Panc1 (cell line): ENCODE data around the gene ACTA2. TPM values are rescaled to one million over a fixed set of nuclear protein-coding genes. Genes with fewer than 3 reads are reported as not detected.

Source experiments
- ATAC-seq: fragments of 200-7000 bp; cut with Tn5 transposase; 2 replicates; pipeline ENCODE4 v1.9.1; 2020; ENCODE audit warnings: mild to moderate bottlenecking, moderate library complexity
- BruUV-seq: library from RNA; stranded (reverse); fragments of 400-500 nt; replicated peaks from 2 replicates; lab custom pipeline; 2021; lab: Mats Ljungman, UMichigan
- CTCF ChIA-PET: fragments of 300-600 bp; sonication (Branson Sonifier 250); formaldehyde crosslinking; loops from one replicate; lab custom pipeline; 2022; ENCODE audit warnings: antibody characterized with exemption; lab: Charles Lee
- POLR2A ChIA-PET: fragments of 300-600 bp; sonication (Branson Sonifier 250); formaldehyde crosslinking; loops from one replicate; lab custom pipeline; 2022; ENCODE audit warnings: antibody characterized with exemption; lab: Charles Lee
- DNase-seq: peaks from one replicate; pipeline ENCODE4 v3.0.0-alpha.2; 2010; ENCODE audit warnings: low read depth, low spot score
- H3K27ac ChIP-seq: 2 replicates; pipeline ENCODE4 v1.5.1; 2011; ENCODE audit warnings: mild to moderate bottlenecking, low read length, inconsistent platforms
- H3K27me3 ChIP-seq: fragments of 200-500 bp; sonication (Bioruptor generic); 2 replicates; pipeline ENCODE4 v1.6.0; 2014; ENCODE audit warnings: low read length, inconsistent platforms; ENCODE audit not compliant: control insufficient read depth, insufficient read depth
- H3K36me3 ChIP-seq: fragments of 200-500 bp; sonication (Bioruptor generic); 2 replicates; pipeline ENCODE4 v1.5.1; 2014; ENCODE audit warnings: inconsistent platforms, mild to moderate bottlenecking, low read length, moderate library complexity; ENCODE audit not compliant: control insufficient read depth, insufficient read depth
- H3K4me1 ChIP-seq: 2 replicates; pipeline ENCODE4 v1.5.1; 2011; ENCODE audit warnings: inconsistent platforms, mild to moderate bottlenecking, low read length, moderate library complexity; ENCODE audit not compliant: control insufficient read depth, insufficient read depth
- H3K4me3 ChIP-seq, 2 experiments: 2 replicates each; pipeline ENCODE4 v1.5.1; 2011 to 2012; ENCODE audit warnings: low read depth in 2 of 2, low read length in 2 of 2, mild to moderate bottlenecking in 2 of 2, inconsistent platforms in 1 of 2, moderate library complexity in 1 of 2
- H3K9me3 ChIP-seq: fragments of 200-500 bp; sonication (Bioruptor generic); 2 replicates; pipeline ENCODE4 v1.5.1; 2014; ENCODE audit warnings: low read depth, mild to moderate bottlenecking, inconsistent platforms, low read length, moderate library complexity; ENCODE audit not compliant: control insufficient read depth, insufficient read depth
- CTCF ChIP-seq: fragments of 450-650 bp; IDR thresholded peaks from 2 replicates; pipeline ENCODE4 v1.5.1; 2017; ENCODE audit warnings: mild to moderate bottlenecking
- POLR2AphosphoS5 ChIP-seq: IDR thresholded peaks from 2 replicates; pipeline ENCODE4 v1.6.1; 2012; ENCODE audit warnings: mild to moderate bottlenecking, low read depth, low read length, moderate library complexity
- REST ChIP-seq, 2 experiments: IDR thresholded peaks; 2 replicates each; pipeline ENCODE4 v1.6.1; 2011 to 2012; ENCODE audit warnings: low read depth in 2 of 2, control low read depth in 1 of 2, low read length in 1 of 2, mild to moderate bottlenecking in 1 of 2, moderate library complexity in 1 of 2; ENCODE audit not compliant: insufficient read depth in 1 of 2
- SIN3A ChIP-seq: IDR thresholded peaks from 2 replicates; pipeline ENCODE4 v1.6.1; 2012; ENCODE audit warnings: low read depth, mild to moderate bottlenecking, low read length, moderate library complexity, borderline replicate concordance; ENCODE audit not compliant: insufficient read depth
- TCF7L2 ChIP-seq: IDR thresholded peaks from 2 replicates; pipeline ENCODE4 v1.6.1; 2011; ENCODE audit warnings: mild to moderate bottlenecking, low read depth, low read length, inconsistent platforms
- in situ Hi-C: cut with HindIII; loops from 2 replicates; pipeline ENCODE4 v1.10.0; 2016; ENCODE audit warnings: low sequenced_read_pairs, low pct_unique_long_range_greater_than_20kb
- intact Hi-C: fragments of 100-400 bp; cut with micrococcal nuclease; formaldehyde crosslinking; loops from one replicate; pipeline ENCODE4 v1.10.0; 2022; ENCODE audit not compliant: unreplicated experiment
- total RNA-seq: library from RNA; stranded (reverse); gene quantifications from one replicate; pipeline ENCODE4 v1.2.1, GENCODE V29; 2021; ENCODE audit not compliant: unreplicated experiment

Gene ACTA2
- total RNA-seq, 1 experiment from 2014 or later: 4.7 TPM

- ChIA-PET POLR2A (interaction anchor here (0.6 kb wide), 1 partner anchor 154 kb away, joined by 5 read pairs; no protein-coding TSS in a partner anchor), CTCF (no interaction called here)
- H3K9me3 ChIP-seq: no peaks in the 10 kb centered on the region
- H3K4me1 ChIP-seq: no peaks in the 10 kb centered on the region
- no peaks in the 10 kb centered on the region for H3K27me3 ChIP-seq
- no peak overlapping the region for H3K4me3 ChIP-seq
- BruUV-seq: no TSS peak
- no peak overlapping the region for H3K27ac ChIP-seq
- TF ChIP-seq TCF7L2 (no peak), POLR2AphosphoS5 (no peak), CTCF (no peak), SIN3A (no peak), REST (IDR thresholded peaks at IDR 0.05; ENCODE audit: insufficient read depth in 1 of 2, low read depth in 2 of 2, low read length in 1 of 2) (no peak)
- no peak for ATAC-seq
- H3K36me3 ChIP-seq: 0 out of 2 replicates have a peak, but pooled peaks cover 6% of the 10 kb centered on the region
- intact Hi-C loops: no loop called here
- in situ Hi-C loops: no loop called here
- DNase-seq: no peak
Observed at GRCh38 chr10:88915781-88916180, 36.8 kb downstream of the ACTA2 start.

GRCh38 chr10:88913788-88914187 is 38.8 kb downstream of the ACTA2 start:
- peaks cover 6% of the 10 kb centered on the region; the same call in 1 of the 2 replicates for H3K36me3 ChIP-seq
- no peaks in the 10 kb centered on the region for H3K4me1 ChIP-seq
- H3K27me3 ChIP-seq: no peaks in the 10 kb centered on the region
- in situ Hi-C loops (no loop called here), intact Hi-C loops (no loop called here)
- ATAC-seq: no peak
- TF ChIP-seq REST (IDR thresholded peaks at IDR 0.05; ENCODE audit: insufficient read depth in 1 of 2, low read depth in 2 of 2, low read length in 1 of 2): no peak
- no peak for TF ChIP-seq CTCF
- TF ChIP-seq SIN3A: no peak
- TF ChIP-seq POLR2AphosphoS5: no peak
- no peak for TF ChIP-seq TCF7L2
- H3K27ac ChIP-seq: no peak overlapping the region
- H3K4me3 ChIP-seq: no peak overlapping the region
- BruUV-seq: no TSS peak
- ChIA-PET CTCF (no interaction called here), POLR2A (no interaction called here)
- no peaks in the 10 kb centered on the region for H3K9me3 ChIP-seq
- no peak for DNase-seq
